Transverse colon (tissue), 4 donors: ENCODE measurements around the gene GLRX.

ENCODE experiments used
- POLR2A ChIP-seq: fragments of 450-650 bp; IDR thresholded peaks from one replicate; pipeline ENCODE4 v1.6.1; 2016; ENCODE audit warnings: antibody characterized with exemption, mild to moderate bottlenecking, moderate library complexity
- POLR2AphosphoS5 ChIP-seq, 3 donors: sonication (generic); formaldehyde crosslinking; IDR thresholded peaks; one replicate each; pipeline ENCODE4 v1.6.1; 2016; ENCODE audit warnings: antibody characterized with exemption in 3 of 3
- TF ChIP-seq, protein P1 (sequence below), 5 experiments: fragments of 200-600 bp in 3 of 5; fragments of 450-650 bp in 2 of 5; sonication (generic) in 3 of 5; IDR thresholded peaks; 1 replicate in 2 of 5; 2 replicates in 3 of 5; pipeline ENCODE4 v1.5.1; 2016 to 2017; ENCODE audit warnings: antibody characterized with exemption in 5 of 5, inconsistent platforms in 3 of 5, mild to moderate bottlenecking in 2 of 5, moderate library complexity in 1 of 5

DNA sequence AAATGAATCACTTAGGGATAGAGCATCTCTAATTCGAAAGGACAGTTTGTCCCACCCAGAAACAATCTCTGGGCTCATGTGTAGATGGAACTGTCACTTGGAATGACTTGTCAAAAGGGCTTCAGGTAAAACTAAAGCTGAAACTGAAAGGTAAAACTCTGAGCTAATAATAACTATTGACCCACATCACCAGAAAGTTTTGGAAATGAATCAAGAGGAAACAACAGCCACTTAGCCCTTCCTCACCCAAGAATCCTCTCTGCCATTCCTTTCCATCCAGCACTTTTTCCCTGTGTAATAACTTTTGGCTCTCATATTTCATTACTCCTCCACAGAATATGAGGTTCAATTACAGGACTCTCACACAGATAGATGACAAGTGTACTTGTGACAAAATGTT lies 14.0 kb upstream of the GLRX start:
- TF ChIP-seq, protein P1, sequence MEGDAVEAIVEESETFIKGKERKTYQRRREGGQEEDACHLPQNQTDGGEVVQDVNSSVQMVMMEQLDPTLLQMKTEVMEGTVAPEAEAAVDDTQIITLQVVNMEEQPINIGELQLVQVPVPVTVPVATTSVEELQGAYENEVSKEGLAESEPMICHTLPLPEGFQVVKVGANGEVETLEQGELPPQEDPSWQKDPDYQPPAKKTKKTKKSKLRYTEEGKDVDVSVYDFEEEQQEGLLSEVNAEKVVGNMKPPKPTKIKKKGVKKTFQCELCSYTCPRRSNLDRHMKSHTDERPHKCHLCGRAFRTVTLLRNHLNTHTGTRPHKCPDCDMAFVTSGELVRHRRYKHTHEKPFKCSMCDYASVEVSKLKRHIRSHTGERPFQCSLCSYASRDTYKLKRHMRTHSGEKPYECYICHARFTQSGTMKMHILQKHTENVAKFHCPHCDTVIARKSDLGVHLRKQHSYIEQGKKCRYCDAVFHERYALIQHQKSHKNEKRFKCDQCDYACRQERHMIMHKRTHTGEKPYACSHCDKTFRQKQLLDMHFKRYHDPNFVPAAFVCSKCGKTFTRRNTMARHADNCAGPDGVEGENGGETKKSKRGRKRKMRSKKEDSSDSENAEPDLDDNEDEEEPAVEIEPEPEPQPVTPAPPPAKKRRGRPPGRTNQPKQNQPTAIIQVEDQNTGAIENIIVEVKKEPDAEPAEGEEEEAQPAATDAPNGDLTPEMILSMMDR (IDR thresholded peaks at IDR 0.05) = no peak
- TF ChIP-seq POLR2AphosphoS5 (IDR thresholded peaks at IDR 0.05) (no peak), POLR2A (no peak)
